GM21381 (cell line): ENCODE results near the gene EML6.

ENCODE experiments used
- ATAC-seq: cut with Tn5 transposase; IDR thresholded peaks from one replicate; pipeline ENCODE4 v1.9.1; 2021; ENCODE audit warnings: mild to moderate bottlenecking, moderate library complexity; ENCODE audit not compliant: unreplicated experiment

Gene EML6

GRCh38 chr2:54936766-54937165 lies 213.3 kb downstream of the EML6 start:
- no peak for ATAC-seq

- no peak for ATAC-seq
Measured at GRCh38 chr2:54939446-54940118, 216.1 kb downstream of the EML6 start.

- no peak for ATAC-seq
Measured at GRCh38 chr2:54940723-54941122, 217.3 kb downstream of the EML6 start.

GRCh38 chr2:54941248-54941984 lies 218.0 kb downstream of the EML6 start:
- ATAC-seq, result no peak

- no peak for ATAC-seq
Measured at GRCh38 chr2:54942373-54942772, 218.9 kb downstream of the EML6 start.

- ATAC-seq, result no peak
Measured at GRCh38 chr2:54944724-54945326, 221.4 kb downstream of the EML6 start.

GRCh38 chr2:54945391-54946219 lies 222.1 kb downstream of the EML6 start:
- peak; percentile 56 for ATAC-seq

- no peak for ATAC-seq
Measured at GRCh38 chr2:54946220-54946805, 222.9 kb downstream of the EML6 start.

- ATAC-seq, result no peak
Measured at GRCh38 chr2:54947136-54947535, 223.7 kb downstream of the EML6 start.

- ATAC-seq, result no peak
Measured at GRCh38 chr2:54947646-54948045, 224.2 kb downstream of the EML6 start.

GRCh38 chr2:54948120-54948519 lies 224.7 kb downstream of the EML6 start:
- no peak for ATAC-seq

GRCh38 chr2:54949431-54949830 lies 226.0 kb downstream of the EML6 start:
- no peak for ATAC-seq

GRCh38 chr2:54950811-54951210 lies 227.3 kb downstream of the EML6 start:
- no peak for ATAC-seq

GRCh38 chr2:54952425-54952824 lies 229.0 kb downstream of the EML6 start:
- ATAC-seq, result no peak

- ATAC-seq, result no peak
Measured at GRCh38 chr2:54952978-54953456, 229.6 kb downstream of the EML6 start.

- ATAC-seq, result no peak
Measured at GRCh38 chr2:54954158-54954557, 230.7 kb downstream of the EML6 start.

- ATAC-seq, result no peak
Measured at GRCh38 chr2:54954705-54955357, 231.4 kb downstream of the EML6 start.

- no peak for ATAC-seq
Measured at GRCh38 chr2:54955358-54956110, 232.1 kb downstream of the EML6 start.

GRCh38 chr2:54956111-54956627 lies 232.7 kb downstream of the EML6 start:
- ATAC-seq, result no peak
